GM18870 (cell line): ENCODE data around the gene C1S.
"Not testable (repeated sequence)": the region's sequence is repeated elsewhere in the genome, so short reads cannot be mapped to it uniquely, and the experiment has no call there.

Experiments used
- ATAC-seq: cut with Tn5 transposase; IDR thresholded peaks from one replicate; pipeline ENCODE4 v1.9.1; 2021; ENCODE audit warnings: moderate library complexity; ENCODE audit not compliant: unreplicated experiment

Gene C1S

DNA sequence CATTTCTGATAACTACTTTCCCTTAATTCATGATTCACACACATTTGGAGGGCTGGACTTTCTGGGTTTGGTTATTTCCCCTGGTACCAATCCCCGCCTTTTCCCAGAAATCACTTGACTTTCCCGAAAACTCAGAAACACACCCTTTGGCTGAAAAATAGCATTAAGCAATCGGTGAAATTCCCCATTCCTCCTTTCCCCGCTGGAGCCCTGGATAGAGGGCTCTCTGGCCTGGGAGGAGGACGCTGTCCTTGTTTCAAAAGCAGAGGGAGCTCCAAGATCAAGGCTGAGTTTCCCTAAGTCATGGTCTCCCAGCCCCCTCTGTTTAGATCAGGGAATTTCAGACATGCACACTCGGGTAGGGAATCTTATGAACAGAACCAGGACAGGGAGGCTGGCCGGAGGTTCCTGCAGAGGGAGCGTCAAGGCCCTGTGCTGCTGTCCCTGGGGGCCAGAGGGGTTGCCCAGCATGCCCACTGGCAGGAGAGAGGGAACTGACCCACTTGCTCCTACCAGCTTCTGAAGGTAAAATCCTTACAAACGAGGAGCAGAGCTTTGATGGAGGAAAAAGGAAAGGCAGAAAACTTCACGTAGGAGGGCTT is at the start of gene C1S:
Gene C1S (plus strand): TSS at position 366 of the 602 bp plus-strand sequence. CDS start 1,195 bp downstream, outside the sequence.
- ATAC-seq = no peak

DNA sequence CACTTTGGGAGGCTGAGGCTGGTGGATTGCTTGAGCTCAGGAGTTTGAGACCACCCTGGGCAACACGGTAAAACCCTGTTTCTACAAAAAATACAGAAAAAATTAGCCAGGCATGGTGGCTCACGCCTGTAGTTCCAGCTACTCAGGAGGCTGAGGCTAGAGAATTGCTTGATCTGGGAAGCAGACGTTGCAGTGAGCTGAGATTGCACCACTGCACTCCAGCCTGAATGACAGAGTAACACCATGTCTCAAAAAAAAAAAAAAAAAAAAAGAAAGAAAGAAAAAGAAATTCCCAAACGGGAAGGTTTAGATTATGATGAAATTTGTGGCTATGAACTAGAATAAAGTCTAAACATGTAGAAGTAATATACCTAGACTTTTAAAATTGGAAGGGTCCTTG is 49.1 kb upstream of the C1S start:
- ATAC-seq = not testable (repeated sequence)

DNA sequence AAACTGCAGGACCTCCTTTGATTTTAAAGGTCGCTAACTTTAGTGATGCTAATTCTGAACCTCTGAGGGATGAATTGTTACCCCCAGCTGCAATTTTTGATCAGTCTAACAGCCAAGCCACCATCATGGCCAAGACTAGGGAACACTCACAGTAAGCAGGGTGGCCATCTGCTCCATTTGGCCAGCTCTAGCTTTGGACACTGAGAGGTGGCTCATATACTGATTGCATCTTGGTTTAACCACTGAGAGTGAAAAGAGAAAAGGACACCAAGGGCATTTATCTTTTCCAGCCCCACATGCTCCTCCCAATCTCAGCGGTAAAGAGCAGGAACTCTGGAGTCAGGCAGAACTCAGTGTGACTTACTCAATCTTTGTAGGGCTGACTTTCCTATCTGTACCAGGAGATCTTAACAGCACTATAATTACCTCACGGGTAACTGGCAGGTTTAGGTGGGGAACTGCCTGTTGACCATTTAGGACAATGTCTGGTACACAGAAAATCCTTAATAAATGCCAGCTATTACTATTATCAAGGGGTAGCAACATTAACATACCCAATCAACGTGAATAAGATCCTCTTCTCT is 48.4 kb upstream of the C1S start:
- ATAC-seq = no peak

- no peak for ATAC-seq
These were observed 47.4 kb upstream of the C1S start for GRCh38 chr12:7013101-7013500.

DNA sequence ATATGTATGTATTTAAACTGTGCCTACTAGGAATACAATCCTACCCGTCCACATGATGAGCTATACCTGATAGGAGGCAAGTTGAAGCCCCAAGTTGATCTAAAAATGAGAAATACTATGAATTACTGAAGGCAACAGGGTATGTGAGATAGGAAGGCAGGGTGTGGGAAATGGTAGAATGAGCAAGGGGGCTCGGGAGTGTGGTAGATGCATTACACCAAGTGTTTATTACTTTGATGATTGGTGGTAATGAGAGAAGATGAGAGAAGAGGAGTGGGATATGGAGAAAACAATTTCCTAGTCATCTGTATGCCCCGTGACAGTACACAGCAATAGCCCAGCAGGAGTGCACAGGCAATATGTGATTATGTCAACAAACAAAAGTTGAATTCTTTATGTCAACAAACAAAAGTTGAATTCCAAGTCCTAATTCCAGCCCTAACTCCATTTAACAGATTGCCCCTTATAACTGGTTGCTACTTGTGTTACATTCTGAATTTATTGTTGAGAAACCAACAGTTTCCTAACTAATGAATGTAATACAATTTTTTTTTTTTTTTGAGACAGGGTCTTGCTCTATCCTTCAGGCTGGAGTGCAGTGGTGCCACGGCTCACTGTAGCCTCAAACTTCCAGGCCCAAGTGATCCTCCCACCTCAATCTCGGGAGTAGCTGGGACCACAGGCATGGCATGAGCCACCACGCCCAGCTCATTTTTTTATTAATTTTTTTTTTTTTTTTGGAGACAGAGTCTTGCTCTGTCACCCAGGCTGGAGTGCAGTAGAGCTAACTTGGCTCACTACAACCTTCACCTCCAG is 44.8 kb upstream of the C1S start:
- no peak for ATAC-seq

- no peak for ATAC-seq
These were observed 43.5 kb upstream of the C1S start for GRCh38 chr12:7016958-7017571.

DNA sequence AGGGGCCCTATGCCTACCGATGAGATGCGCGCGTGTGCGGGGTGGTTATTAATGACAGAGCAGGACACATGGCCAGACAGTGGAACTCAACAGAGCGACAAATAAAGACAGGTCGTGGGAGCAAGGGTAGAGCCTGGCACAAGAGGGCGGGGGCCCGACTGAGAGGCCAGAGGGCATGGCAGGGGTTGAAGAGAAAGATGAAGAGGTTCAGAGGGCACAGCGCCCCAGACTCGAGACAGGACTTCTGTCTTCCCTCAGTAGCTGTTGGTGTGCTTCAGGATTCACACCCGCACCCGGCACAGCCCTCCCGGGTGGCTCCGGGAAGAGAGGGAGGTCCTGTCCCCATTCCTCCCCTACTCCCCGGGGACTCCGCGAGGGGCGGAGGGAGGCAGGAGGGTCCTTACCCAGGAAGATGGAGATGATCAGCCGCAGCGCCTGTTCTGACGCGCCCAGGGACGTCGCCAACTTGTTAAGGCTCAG is 42.6 kb upstream of the C1S start:
- peak; percentile 11 for ATAC-seq

GRCh38 chr12:7018350-7019042 is 42.0 kb upstream of the C1S start, which contains the start of gene LPCAT3:
Gene LPCAT3, minus strand, starts transcription at chr12:7018476. Its CDS starts 52 bp downstream, at chr12:7018424.
- ATAC-seq = peak; percentile 82

- no peak for ATAC-seq
These were observed 41.4 kb upstream of the C1S start for GRCh38 chr12:7019043-7019569.

DNA sequence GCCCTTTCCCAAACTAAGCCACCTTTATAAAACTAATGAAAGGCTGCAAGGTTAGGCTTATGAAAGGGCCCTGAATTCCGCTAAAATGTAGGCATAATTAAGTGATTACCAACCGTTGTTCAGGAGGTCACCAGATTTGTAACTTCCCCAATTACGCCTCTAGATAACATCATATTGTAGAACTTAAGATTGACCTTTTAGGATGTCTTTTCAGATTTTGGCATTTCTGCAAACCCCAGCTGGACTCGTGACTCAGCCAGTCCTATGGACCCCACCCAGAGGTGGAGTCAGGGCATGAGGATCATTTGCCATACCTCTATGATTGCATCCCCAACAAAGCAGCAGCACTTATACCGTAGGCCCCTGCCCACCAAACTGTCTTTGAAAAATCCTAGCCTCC is 38.6 kb upstream of the C1S start:
- ATAC-seq = no peak

DNA sequence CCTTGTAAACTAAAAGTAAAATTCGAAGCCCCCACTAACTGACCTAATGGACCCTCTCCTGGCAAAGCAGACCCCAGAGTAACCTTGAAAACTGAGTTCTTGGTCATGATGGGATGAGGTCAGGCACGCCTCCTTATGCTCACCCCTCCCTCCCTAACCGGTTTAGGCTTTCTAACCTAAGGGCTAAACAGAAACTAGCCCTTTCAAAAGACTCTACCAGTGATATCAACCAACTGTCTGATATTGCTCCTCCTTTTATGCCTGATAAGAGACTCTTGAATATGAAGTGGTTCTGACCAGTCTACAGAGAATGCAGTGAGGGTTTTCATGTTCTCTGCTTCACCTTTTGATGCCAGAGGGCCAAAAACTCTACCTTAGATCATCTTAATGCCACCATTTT is 37.4 kb upstream of the C1S start:
- ATAC-seq = no peak

GRCh38 chr12:7026854-7027253 is 33.7 kb upstream of the C1S start:
- no peak for ATAC-seq

GRCh38 chr12:7031306-7031705 is 29.2 kb upstream of the C1S start:
- no peak for ATAC-seq

DNA sequence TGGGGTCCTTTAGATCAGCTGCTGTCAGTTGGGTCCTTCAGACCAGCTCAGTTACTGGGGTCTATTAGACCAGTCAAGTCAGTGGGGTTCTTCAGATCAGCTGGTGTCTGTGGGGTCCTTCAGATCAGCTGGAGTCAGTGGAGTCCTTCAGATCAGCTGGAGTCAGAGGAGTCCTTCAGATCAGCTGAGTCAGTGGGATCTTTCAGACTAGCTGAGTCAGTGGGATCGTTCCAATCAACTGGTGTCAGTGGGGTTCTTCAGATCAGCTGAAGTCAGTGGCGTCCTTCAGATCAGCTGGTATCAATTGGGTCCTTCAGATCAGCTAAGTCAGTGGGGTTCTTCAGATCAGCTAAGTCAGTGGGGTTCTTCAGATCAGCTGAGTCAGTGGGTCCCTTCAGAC is 27.5 kb upstream of the C1S start:
- ATAC-seq = no peak

GRCh38 chr12:7034464-7034863 is 26.1 kb upstream of the C1S start:
- no peak for ATAC-seq

GRCh38 chr12:7035463-7035862 is 25.1 kb upstream of the C1S start:
- no peak for ATAC-seq

GRCh38 chr12:7037411-7037810 is 23.1 kb upstream of the C1S start:
- ATAC-seq = not testable (repeated sequence)

DNA sequence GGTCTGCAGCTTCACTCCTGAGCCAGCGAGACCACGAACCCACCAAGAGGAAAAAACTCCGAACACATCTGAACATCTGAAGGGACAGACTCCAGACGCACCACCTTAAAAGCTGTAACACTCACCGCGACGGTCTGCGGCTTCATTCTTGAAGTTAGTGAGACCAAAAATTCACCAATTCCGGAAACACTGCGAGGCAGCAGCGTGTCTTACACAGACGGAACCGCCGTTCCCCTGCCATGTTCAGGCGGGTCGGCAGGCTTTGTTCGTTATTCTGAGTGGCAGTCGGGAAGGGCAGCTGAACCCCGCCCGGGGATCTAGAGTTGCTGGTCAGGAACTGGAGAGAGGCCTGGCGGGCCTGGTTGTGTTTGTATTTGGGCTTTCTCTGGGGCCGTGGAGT is 21.9 kb upstream of the C1S start:
- ATAC-seq = no peak

GRCh38 chr12:7039403-7039802 is 21.1 kb upstream of the C1S start:
- ATAC-seq = no peak

DNA sequence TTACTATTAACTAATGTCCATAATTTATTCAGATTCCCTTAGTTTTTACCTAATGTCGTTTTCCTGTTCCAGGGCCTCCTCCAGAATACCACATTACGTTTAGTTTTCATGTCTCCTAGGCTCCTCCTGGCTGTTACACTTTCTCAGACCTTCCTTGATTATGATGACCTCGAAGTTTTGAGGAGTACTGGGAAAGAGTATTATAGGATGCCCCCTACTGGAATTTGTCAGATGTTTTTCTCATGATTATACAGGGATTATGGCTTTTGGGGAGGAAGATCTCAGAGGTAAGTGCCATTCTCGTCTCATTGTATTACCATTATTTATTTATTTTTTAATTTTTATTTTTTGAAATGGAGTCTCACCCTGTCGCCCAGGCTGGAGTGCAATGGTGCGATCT is 17.7 kb upstream of the C1S start:
- ATAC-seq = no peak

GRCh38 chr12:7045913-7046312 is 14.6 kb upstream of the C1S start:
- no peak for ATAC-seq
